Neural cell (in vitro differentiated cells): ENCODE results near the gene NES. TPM values are rescaled to one million over a fixed set of nuclear protein-coding genes. Genes with fewer than 3 reads are reported as not detected.

Experiments
- H2AFZ ChIP-seq: fragments of 200-600, 300-800 bp; sonication (generic), shearing (Covaris generic); 2 replicates; pipeline ENCODE4 v1.6.0; 2014; ENCODE audit warnings: low read depth, mild to moderate bottlenecking, antibody characterized with exemption, low read length, moderate library complexity
- H3F3A ChIP-seq: fragments of 200-600 bp; shearing (Covaris generic); 2 replicates; pipeline ENCODE4 v1.6.1; 2016; ENCODE audit warnings: mild to moderate bottlenecking, moderate library complexity, mixed read lengths, antibody characterized with exemption, low read length; ENCODE audit not compliant: insufficient read depth, poor library complexity, severe bottlenecking
- H3K27ac ChIP-seq: fragments of 200-600, 300-800 bp; sonication (generic), shearing (Covaris generic); 2 replicates; pipeline ENCODE4 v1.5.1; 2014; ENCODE audit warnings: mild to moderate bottlenecking, low read length, moderate library complexity
- H3K27me3 ChIP-seq: fragments of 300-800, 200-600 bp; sonication (generic), shearing (Covaris generic); 2 replicates; pipeline ENCODE4 v1.6.0; 2014; ENCODE audit warnings: mild to moderate bottlenecking, low read depth, low read length, moderate library complexity; ENCODE audit not compliant: insufficient read depth
- H3K36me3 ChIP-seq: fragments of 300-800, 200-600 bp; sonication (generic), shearing (Covaris generic); 2 replicates; pipeline ENCODE4 v1.5.1; 2014; ENCODE audit warnings: mild to moderate bottlenecking, antibody characterized with exemption, low read length, moderate library complexity; ENCODE audit not compliant: insufficient read depth
- H3K4me2 ChIP-seq: fragments of 300-800, 200-600 bp; sonication (generic), shearing (Covaris generic); 2 replicates; pipeline ENCODE4 v1.6.0; 2014; ENCODE audit warnings: mild to moderate bottlenecking, low read length
- H3K4me3 ChIP-seq: fragments of 300-800, 200-600 bp; sonication (generic), shearing (Covaris generic); 2 replicates; pipeline ENCODE4 v1.5.1; 2014; ENCODE audit warnings: mild to moderate bottlenecking, low read length, moderate library complexity
- H3K79me2 ChIP-seq: fragments of 200-600 bp; shearing (Covaris generic); replicated peaks from 2 replicates; pipeline ENCODE4 v1.6.0; 2014; ENCODE audit warnings: mild to moderate bottlenecking, low read length, moderate library complexity; ENCODE audit not compliant: insufficient read depth
- H3K9ac ChIP-seq: fragments of 300-800, 200-600 bp; sonication (generic), shearing (Covaris generic); 2 replicates; pipeline ENCODE4 v1.6.1; 2016; ENCODE audit warnings: mild to moderate bottlenecking, low read length, mixed read lengths
- H3K9me2 ChIP-seq: fragments of 200-600 bp; shearing (Covaris generic); 2 replicates; pipeline ENCODE4 v1.6.1; 2016; ENCODE audit warnings: mild to moderate bottlenecking, low read length, mixed read lengths; ENCODE audit not compliant: insufficient read depth
- H3K9me3 ChIP-seq: fragments of 200-600, 300-800 bp; sonication (generic), shearing (Covaris generic); 2 replicates; pipeline ENCODE4 v1.6.1; 2016; ENCODE audit warnings: mild to moderate bottlenecking, mixed run types, low read length, moderate library complexity, mixed read lengths
- H4K20me1 ChIP-seq: fragments of 200-600 bp; shearing (Covaris generic); 2 replicates; pipeline ENCODE4 v1.6.1; 2016; ENCODE audit warnings: mild to moderate bottlenecking, mixed run types; ENCODE audit not compliant: insufficient read depth
- CTCF ChIP-seq: fragments of 450-650 bp; IDR thresholded peaks from 2 replicates; pipeline ENCODE4 v1.5.1; 2014; ENCODE audit warnings: antibody characterized with exemption, mild to moderate bottlenecking, moderate library complexity; ENCODE audit not compliant: poor library complexity, severe bottlenecking
- EP300 ChIP-seq: fragments of 450-650 bp; conservative IDR thresholded peaks from 2 replicates; pipeline ENCODE4 v1.6.1; 2014; ENCODE audit warnings: antibody characterized with exemption, mild to moderate bottlenecking, moderate library complexity; ENCODE audit not compliant: poor library complexity, severe bottlenecking
- EZH2 ChIP-seq: fragments of 200-600, 300-800 bp; shearing (Covaris generic), sonication (generic); IDR thresholded peaks from 2 replicates; pipeline ENCODE4 v1.6.1; 2014; ENCODE audit warnings: antibody characterized with exemption, low read length, borderline replicate concordance, mild to moderate bottlenecking; ENCODE audit not compliant: insufficient read depth, poor library complexity, severe bottlenecking
- MXI1 ChIP-seq: fragments of 450-650 bp; conservative IDR thresholded peaks from 2 replicates; pipeline ENCODE4 v1.6.1; 2014; ENCODE audit warnings: antibody characterized with exemption, mild to moderate bottlenecking; ENCODE audit not compliant: poor library complexity, severe bottlenecking
- POLR2AphosphoS5 ChIP-seq: IDR thresholded peaks from 2 replicates; pipeline ENCODE4 v1.6.1; 2012
- RAD21 ChIP-seq: fragments of 450-650 bp; conservative IDR thresholded peaks from 2 replicates; pipeline ENCODE4 v1.6.1; 2014; ENCODE audit warnings: antibody characterized with exemption, mild to moderate bottlenecking, moderate library complexity
- REST ChIP-seq: IDR thresholded peaks from 2 replicates; pipeline ENCODE4 v1.6.1; 2012; ENCODE audit warnings: borderline replicate concordance
- SMC3 ChIP-seq: fragments of 450-650 bp; conservative IDR thresholded peaks from 2 replicates; pipeline ENCODE4 v1.6.1; 2014; ENCODE audit warnings: antibody characterized with exemption, mild to moderate bottlenecking, moderate library complexity; ENCODE audit not compliant: poor library complexity
- TAF1 ChIP-seq: IDR thresholded peaks from 2 replicates; pipeline ENCODE4 v1.6.1; 2012; ENCODE audit warnings: low read depth
- polyA plus RNA-seq: library from polyadenylated mRNA; depleted of rRNA; stranded (reverse); fragments of >200 nt; gene quantifications from 2 replicates; pipeline ENCODE4 v1.2.3, GENCODE V29; 2014

NES gene
- polyA plus RNA-seq, 1 donor from 2014 or later = 9.9 TPM

GRCh38 chr1:156712626-156713025 lies 35.4 kb upstream of the NES start:
- Histone ChIP-seq H3K79me2 (no peaks in the 10 kb centered on the region), H2AFZ (no peak overlapping the region), H4K20me1 (no peaks in the 10 kb centered on the region), H3K9me3 (no peaks in the 10 kb centered on the region), H3K9ac (no peak overlapping the region), H3K36me3 (no peaks in the 10 kb centered on the region), H3K4me2 (no peak overlapping the region), H3K9me2 (no peaks in the 10 kb centered on the region), H3K27ac (no peak overlapping the region), H3F3A (no peaks in the 10 kb centered on the region), H3K4me3 (no peak overlapping the region), H3K27me3 (no peaks in the 10 kb centered on the region)
- TF ChIP-seq TAF1 (no peak), SMC3 (no peak), CTCF (no peak), EZH2 (no peak), MXI1 (no peak), EP300 (no peak), RAD21 (no peak)

- Histone ChIP-seq H3K4me2 (no peak overlapping the region), H3F3A (peaks cover 3% of the 10 kb centered on the region), H3K9ac (no peak overlapping the region), H3K9me3 (no peaks in the 10 kb centered on the region), H3K27ac (no peak overlapping the region), H3K4me3 (no peak overlapping the region), H3K9me2 (no peaks in the 10 kb centered on the region), H4K20me1 (no peaks in the 10 kb centered on the region), H2AFZ (no peak overlapping the region), H3K79me2 (no peaks in the 10 kb centered on the region), H3K36me3 (no peaks in the 10 kb centered on the region), H3K27me3 (no peaks in the 10 kb centered on the region)
- TF ChIP-seq MXI1 = no peak
- no peak for TF ChIP-seq EZH2
- no peak for TF ChIP-seq SMC3
- TF ChIP-seq EP300 = no peak
- no peak for TF ChIP-seq REST
- no peak for TF ChIP-seq TAF1
- no peak for TF ChIP-seq POLR2AphosphoS5
- TF ChIP-seq CTCF = no peak
- TF ChIP-seq RAD21 = no peak
Observed at GRCh38 chr1:156711011-156711817, 34.0 kb upstream of the NES start.
